Fibroblast of peridontal ligament (primary cell): ENCODE measurements around the gene NDUFS8.

Experiments
- DNase-seq: peaks from one replicate; pipeline ENCODE4 v3.0.0-alpha.2; 2010; ENCODE audit errors: extremely low read depth

NDUFS8 gene

GRCh38 chr11:68036141-68036716 lies 5.7 kb downstream of the NDUFS8 start:
- no peak for DNase-seq

DNA sequence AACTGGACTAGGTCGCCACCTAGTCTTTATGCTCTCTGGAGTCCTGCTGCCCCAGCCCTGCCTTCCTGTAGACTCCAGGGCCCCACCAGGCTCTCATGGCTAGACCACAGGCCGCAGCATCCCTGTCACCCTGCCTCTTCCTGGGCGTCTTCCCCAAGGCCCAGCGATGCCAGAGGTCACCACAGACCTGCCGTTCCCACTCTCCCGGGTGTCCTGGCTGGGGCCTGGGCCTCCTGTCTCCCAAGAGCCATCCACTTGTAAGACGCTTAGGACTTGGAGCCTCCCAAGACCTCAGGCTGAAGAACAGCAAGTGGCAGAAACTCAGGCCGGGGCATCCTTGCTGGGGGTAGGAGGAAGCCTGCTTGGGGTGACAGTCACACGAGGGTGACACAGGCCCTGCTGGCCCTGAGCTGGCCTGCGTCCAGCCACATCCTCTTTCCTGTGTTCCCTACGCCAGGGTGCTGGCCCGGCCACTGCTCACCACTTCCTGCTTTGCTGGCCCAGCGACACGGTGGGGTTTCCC lies 6.3 kb downstream of the NDUFS8 start:
- no peak for DNase-seq

DNA sequence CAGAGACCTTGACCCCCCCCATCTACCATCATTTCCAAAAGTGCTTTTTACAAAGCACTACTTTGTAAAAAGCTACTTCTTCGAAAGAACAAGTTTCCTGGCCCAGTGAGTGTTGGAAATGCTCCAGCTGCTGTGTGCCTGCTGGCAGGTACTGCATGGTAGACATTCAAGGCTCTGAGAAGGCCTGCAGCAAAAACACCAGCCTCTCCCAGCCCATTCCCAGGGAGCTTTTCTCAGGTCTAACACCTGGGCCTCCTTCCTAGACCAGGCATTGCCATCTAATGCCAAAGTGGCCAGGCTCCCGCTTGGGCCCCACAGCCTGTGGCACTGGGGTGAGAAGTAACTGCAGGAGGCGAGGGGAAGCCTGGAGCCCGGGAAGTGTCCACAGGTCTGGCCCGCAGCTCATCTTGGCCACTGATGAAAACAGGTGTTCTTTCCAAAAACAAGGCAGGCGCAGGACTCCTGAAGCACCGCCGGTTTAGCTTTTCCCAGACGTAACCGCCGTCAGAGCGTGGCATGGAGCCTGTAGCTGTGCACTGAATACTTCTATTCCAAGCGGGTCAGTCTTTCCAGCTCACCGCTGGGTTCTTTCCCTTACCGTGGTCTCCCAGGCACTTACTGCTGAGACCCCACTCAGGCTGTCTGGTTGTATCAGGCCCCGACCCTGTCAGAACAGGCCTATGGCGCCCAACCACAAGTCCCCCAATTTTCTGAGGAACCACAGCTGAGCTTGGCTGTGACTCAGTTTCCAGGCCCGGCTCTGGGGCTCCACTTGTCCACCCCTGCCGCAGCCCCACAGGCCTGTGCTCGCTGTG lies 7.1 kb downstream of the NDUFS8 start:
- DNase-seq = no peak

- no peak for DNase-seq
Measured at GRCh38 chr11:68038226-68038717, 7.8 kb downstream of the NDUFS8 start.

GRCh38 chr11:68038718-68039525 lies 8.4 kb downstream of the NDUFS8 start, which contains the start of gene TCIRG1:
Gene TCIRG1 (plus strand): TSS chr11:68039025. CDS start chr11:68041272, 2,247 bp downstream.
- DNase-seq = peak; percentile 68

- DNase-seq = no peak
Measured at GRCh38 chr11:68039526-68040086, 9.1 kb downstream of the NDUFS8 start.

DNA sequence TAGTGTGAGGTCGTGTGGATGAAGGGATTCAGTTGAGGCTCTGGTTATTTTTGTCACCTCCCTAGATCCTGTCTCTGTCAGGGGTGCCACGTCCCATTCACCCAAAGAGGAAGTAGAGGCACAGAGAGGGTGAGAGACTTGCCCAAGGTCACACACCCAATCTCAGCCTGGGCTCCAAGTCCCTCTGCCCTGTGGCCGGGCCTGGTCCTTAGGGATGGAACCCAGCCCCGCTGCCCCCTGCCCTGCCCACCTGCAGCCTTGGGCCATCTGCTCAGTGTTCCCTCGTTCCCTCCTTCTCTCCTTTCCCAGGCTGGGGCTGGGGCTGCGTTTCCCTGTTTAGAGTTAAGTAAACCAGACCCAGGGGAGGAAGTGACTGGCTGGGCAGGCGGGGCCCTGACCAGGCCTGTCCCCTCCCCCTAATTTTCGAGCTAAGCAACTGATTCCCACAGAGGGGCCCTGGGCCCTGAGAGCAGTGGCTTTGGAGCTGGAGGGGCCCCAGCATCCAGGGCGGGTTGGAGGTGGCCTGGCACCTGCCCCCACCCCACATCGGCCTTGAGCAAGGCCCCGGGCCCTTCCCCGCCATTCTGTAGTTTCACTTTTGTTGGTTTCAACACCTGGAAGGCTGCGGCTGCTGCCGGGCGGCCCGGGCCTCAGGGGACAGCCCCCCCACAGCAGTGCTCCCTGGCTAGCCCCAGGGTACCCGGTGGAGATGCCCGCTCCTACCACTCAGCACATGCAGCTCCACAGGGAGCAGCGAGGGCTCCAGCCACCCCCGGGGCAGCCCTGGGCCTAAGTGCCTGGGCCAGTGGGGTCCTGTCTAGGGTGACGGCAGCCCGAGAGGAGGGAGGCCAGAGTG lies 9.8 kb downstream of the NDUFS8 start:
- DNase-seq = peak; percentile 66

GRCh38 chr11:68040957-68041591 lies 10.6 kb downstream of the NDUFS8 start:
- no peak for DNase-seq

DNA sequence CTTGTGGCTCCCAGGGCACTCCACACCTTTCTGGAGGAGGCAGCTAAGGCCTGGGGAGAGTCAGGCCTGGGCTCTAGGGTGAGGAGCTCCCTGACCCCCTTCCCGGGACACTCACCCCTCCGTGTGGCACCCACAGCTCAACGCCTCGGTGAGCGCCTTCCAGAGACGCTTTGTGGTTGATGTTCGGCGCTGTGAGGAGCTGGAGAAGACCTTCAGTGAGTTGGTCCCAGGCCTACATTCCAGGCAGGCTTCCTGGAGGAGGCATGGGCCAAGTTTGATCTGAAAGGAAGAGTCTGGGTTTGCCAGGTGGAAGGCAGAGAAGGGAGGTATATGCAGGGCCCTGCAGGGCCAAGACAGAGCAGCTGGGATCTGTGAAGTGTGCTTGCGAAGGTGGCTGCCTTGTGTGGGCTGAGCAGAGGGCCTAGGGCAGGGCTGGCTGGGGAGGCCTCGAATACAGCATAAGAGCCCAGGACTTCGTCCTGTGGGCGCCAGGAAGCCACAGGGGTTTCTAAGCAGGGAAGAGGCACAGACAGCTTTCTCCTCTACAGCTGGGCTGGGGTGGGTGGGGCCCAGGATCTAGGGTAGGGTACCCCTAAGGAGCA lies 11.2 kb downstream of the NDUFS8 start:
- no peak for DNase-seq

DNA sequence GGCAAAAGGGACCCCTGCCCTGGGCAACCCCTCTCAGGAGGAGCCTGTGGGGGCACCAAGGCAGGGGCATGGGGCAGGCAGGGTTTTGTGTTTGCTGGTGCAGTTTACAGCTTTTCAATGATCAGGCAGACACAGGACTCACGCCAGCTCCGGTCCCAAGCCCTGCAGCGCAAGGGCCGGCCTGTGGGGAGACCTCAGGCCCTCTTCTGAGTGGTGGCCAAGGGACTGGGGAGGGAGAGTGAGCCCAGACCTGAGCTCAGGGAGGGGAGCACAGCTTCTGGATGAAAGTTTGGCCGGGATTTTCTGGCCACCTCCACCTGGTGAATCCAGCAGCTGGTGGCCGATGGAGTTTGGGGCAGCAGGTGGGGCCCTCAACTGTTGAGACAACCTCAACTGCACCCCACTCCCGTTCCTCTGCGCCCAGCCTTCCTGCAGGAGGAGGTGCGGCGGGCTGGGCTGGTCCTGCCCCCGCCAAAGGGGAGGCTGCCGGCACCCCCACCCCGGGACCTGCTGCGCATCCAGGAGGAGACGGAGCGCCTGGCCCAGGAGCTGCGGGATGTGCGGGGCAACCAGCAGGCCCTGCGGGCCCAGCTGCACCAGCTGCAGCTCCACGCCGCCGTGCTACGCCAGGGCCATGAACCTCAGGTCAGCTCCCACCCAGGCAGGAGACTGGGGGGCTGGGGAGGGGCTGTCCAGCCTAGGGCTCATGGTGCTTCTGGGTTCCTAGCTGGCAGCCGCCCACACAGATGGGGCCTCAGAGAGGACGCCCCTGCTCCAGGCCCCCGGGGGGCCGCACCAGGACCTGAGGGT lies 11.9 kb downstream of the NDUFS8 start:
- no peak for DNase-seq

DNA sequence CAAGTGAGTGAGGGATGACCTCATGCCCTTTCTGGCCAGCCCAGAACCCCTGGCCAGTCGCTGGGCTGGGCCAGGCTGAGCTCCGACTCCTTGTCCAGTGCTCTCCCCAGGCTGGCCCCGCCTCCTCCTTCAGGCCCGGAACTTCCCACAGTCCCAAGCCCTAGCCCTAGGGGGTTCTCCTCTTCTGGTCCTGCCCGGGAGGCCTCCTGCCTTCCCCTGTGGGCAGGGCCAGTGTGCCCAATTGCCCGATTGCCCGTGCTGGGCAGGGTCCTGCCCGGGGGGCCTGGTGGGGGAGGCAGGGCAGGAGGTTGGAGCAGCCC lies 12.5 kb downstream of the NDUFS8 start:
- no peak for DNase-seq

DNA sequence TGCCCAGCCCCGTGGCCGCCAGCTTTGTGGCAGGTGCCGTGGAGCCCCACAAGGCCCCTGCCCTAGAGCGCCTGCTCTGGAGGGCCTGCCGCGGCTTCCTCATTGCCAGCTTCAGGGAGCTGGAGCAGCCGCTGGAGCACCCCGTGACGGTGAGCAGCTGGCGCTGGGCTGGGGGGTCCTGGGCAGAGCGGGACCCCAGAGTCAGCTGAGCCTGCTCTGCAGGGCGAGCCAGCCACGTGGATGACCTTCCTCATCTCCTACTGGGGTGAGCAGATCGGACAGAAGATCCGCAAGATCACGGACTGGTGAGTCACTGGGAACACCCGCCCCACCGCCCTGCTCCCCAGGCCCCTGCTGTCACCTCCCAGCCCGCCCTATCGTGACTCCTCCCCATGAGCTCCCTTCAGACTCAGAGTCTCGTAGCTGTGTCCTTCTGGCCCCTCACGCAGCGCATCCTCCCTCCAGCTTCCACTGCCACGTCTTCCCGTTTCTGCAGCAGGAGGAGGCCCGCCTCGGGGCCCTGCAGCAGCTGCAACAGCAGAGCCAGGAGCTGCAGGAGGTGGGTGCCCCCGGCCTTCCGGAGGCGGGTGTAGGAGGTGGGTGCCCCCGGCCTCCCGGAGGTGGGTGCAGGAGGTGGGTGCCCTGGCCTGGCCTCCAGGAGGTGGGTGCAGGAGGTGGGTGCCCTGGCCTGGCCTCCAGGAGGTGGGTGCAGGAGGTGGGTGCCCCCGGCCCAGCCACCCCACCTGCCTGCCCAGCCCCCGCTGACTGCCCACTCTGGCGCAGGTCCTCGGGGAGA lies 13.1 kb downstream of the NDUFS8 start:
- no peak for DNase-seq

- no peak for DNase-seq
Measured at GRCh38 chr11:68044145-68044813, 13.8 kb downstream of the NDUFS8 start.

- DNase-seq = no peak
Measured at GRCh38 chr11:68044898-68045351, 14.4 kb downstream of the NDUFS8 start.

DNA sequence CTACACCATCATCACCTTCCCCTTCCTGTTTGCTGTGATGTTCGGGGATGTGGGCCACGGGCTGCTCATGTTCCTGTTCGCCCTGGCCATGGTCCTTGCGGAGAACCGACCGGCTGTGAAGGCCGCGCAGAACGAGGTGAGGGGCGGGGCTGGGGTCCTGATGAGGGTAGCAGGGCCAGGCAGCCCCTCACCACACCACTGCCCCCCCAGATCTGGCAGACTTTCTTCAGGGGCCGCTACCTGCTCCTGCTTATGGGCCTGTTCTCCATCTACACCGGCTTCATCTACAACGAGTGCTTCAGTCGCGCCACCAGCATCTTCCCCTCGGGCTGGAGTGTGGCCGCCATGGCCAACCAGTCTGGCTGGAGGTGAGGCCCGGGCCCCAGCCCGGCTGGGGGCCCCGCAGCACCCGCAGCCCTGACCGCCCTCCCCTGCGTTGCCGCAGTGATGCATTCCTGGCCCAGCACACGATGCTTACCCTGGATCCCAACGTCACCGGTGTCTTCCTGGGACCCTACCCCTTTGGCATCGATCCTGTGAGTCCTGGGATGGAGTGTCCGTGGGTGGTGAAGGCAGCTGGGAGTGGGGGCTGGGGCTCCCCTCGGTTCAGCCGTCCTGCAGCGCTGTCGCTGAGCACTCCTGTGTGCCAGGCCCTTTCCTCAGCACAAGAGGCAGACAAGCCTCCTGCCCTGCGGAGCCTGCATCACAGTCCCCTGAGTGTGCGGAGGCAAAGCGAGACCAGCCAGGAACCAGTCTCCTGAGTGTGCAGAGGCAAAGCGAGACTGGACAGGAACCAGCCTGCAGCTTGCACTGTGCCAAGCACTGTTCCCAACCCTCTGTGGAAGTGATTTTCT lies 17.2 kb downstream of the NDUFS8 start:
- DNase-seq = no peak

DNA sequence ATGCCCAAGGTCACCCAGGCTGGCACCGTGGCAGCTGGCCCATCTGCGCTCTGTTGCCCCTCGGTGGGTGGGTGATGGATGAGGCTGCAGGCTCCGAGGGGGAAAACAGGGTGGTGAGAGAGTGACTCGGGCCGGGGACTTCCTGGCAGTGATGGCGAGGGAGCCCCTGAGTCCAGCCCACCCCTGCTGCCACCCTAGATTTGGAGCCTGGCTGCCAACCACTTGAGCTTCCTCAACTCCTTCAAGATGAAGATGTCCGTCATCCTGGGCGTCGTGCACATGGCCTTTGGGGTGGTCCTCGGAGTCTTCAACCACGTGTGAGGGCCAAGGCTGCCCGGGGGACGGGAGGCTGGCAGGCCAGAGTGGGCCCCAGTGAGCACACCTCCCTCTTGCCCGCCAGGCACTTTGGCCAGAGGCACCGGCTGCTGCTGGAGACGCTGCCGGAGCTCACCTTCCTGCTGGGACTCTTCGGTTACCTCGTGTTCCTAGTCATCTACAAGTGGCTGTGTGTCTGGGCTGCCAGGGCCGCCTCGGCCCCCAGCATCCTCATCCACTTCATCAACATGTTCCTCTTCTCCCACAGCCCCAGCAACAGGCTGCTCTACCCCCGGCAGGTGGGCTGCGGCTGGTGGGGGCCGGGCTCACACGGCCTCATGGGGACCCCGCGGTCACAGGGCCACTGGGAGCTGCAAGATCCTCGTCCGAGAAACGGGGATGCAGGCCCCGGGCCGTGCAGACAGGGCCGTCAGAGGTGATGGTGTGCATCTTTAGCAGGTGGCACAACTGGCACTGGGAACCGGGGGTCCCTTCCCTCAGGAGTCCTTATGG lies 18.4 kb downstream of the NDUFS8 start:
- DNase-seq = no peak
